ENCODE data around the gene DHRS3. TPM values are rescaled to one million over a fixed set of nuclear protein-coding genes. Genes with fewer than 3 reads are reported as not detected.
"Not testable (repeated sequence)": the region's sequence is repeated elsewhere in the genome, so short reads cannot be mapped to it uniquely, and the experiment has no call there.

DHRS3 gene
- total RNA-seq, 1 donor from 2014 or later = 44.8 TPM

DNA sequence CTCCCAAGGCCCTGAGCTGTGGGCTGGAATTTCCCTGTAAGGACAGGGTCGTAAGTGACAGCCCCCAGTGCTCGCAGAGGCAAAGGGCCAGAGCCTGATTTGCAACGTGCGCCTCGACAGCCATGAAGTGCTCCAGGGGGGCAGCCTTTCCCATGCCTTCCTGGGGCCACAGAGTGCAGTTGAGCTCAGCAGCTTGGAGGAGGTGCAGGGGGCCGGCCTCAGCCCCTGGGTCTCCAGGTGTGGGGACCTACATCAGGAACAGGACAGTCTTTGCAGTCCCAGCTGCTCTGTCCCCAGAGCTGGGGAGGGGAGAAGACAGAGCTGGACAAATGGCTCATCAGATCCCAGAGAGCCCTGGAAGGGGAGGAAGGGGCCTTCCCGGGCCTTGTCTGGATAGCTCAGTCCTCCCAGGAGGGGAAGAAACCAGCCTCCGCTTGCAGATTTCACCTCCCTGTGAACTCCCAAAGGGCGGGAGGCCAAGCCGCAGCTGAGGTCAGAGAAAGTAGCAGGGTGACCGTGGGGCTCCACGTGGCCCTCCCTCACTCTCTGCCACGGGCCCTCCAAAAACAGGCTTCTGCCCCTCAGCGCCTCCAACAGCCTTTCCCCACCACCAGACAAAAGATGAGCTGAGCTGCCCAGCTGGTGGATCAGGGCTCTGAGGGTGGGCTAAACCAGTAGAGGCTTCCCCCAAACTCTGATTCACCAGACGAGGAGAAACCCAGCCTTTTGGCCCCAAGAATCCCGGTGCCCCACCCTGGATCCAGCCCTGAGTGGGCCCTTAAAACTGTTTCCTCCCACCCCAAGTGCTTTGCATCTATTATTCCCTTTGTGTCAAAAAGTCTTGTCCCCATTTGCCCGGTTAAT is 76.5 kb downstream of the DHRS3 start:
- intact Hi-C loops (cut with micrococcal nuclease) = no loop called here

DNA sequence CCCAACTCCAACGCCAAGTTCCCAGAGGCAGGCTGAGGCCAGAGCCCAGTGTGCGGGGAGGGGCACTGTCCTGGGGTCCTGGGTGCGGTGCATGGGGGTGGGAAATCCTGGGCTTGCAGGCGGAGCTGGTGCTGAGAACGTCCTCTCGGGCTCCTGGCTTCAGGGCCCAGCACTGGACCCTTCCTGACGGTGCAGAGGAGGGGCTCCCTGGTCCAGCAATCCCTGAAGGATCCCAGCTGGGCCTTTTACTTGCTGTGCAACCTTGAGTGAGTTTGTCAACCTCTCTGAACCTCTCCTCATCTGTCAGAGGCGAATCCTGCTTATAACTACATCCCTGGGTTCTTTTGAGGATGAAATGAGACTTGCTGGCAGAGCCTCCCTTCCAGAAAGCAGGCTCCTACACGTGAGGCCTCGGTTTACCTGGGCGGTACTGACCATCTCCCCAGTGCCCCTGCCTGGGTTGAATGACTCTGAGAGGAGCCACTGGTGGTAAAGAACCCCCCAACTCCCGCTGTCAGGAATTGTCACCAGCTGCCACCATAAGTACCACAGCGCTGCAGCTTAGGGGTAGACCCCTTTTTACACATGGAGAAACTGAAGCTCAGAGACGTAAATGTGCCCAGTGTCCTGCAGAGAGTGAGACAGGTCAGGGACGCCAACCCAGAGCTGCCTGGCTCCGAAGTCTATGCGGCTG is 77.3 kb downstream of the DHRS3 start:
- intact Hi-C loops (cut with micrococcal nuclease) = no loop called here

DNA sequence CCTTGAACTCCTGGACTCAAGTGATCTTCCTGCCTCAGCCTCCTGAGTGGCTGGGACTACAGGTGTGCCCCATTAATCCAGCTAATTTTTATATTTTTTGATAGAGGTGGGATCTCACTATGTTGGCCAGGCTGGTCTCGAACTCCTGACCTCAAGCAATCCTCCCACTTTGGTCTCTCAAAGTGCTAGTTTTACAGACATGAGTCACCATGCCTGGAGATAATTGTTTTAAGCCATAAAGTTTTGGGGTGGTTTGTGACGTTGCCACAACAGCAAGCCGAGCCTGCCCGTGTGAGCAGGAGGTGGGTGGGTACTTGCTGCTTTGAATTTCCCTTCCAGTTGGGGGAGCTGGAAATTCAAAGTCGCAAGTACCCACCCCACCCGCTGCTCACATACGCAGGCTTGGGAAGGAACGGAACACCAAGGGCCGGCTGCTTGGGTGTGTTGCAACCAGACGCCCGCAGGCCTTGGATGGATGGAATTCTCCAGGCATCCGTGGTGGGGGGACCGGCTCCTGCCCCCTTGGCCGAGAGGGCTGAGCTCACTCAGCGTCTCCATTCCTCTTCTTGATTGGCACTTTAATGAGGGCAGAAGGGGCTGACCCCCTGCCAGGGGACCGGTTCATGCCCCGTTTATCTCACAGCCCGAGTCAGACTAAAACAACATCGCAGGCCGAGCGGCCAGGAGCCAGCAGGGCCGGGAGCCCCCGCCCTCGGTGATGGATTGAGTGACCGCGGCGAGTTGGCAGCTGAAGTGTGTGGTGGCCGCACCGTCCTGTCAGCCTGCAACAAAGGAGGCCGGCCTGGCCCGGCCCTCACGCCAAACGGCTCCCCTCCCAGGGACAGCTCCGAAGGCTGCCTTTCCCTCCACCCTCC is 78.1 kb downstream of the DHRS3 start:
- intact Hi-C loops (cut with micrococcal nuclease) = no loop called here

DNA sequence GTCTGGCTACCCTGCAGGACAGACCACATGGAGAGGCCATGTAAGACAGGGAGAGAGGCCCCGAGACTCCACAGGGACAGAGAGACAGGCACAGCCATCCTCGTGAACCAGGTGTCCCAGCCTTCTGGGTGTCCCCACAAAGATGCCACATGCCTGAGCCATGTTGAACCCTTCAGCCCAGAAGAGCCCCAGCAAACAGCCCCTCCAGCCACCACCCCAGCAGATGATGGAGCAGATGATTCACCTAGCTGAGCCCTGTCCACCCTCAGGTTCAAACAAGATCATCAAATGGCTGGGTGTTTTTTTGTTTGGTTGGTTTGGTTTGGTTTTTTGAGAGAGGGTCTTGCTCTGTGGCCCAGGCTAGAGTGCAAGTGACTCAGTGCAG is 78.7 kb downstream of the DHRS3 start:
- intact Hi-C loops (cut with micrococcal nuclease) = no loop called here

DNA sequence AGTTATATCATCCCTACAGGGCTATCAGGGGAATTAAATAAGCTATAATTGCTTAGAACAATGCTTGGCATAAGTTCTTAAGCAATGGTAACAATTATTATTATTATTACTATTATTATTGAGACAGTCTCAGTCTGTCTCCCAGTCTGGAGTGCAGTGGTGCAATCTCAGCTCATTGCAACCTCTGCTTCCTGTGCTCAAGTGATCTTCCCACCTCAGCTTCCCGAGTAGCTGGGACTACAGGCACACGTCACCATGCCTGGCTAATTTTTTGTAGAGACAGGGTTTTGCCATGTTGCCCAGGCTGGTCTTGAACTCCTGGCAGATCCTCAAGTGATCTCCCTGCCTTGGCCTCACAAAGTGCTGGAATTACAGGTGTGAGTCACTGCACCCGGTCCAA is 79.5 kb downstream of the DHRS3 start:
- intact Hi-C loops (cut with micrococcal nuclease) = not testable (repeated sequence)

DNA sequence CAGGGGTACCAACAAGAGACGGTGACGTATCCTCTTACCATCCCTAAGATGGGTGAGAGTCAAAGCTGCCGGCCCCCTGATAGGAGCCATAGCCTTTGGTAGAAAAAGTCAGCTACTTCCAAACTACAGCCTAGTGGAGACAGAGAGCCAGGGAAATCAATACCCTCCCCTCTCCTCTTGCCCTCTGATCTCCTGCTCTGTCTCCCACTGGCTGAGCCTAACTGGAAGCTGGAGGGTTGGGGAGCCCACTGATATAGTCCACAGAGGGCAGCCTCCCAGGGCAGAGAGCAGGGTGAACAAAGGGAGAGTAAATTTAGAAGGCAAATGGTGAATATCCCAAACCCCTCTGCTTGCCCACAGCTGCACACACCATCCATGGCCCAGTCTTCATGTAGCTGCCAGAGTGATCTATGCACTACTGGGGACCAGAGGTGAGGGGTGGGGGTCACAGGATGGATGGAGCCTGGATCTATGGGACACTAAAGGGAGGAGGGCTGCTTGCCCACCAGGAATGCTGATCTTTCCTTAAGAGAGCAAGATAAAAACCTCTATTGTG is 80.0 kb downstream of the DHRS3 start:
- intact Hi-C loops (cut with micrococcal nuclease) = no loop called here

DNA sequence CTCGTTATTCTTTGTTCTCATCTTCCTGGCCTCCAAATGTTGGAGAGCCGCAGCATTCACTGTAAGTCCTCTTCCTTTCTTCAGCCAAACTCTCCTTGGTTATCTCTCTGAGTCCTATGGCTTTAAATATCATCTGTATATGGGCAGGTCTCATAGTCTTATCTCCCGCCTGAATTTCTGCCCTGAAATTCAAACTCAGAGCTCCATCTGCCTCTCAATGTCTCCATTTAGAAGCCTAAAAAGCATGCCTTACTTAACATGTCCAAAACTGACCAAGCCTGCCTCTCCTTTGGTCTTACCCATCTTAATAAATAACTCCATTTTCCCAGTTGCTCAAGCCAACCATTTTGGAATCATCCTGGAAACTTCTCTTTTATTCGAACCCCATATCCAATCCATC is 80.7 kb downstream of the DHRS3 start:
- intact Hi-C loops (cut with micrococcal nuclease) = no loop called here

DNA sequence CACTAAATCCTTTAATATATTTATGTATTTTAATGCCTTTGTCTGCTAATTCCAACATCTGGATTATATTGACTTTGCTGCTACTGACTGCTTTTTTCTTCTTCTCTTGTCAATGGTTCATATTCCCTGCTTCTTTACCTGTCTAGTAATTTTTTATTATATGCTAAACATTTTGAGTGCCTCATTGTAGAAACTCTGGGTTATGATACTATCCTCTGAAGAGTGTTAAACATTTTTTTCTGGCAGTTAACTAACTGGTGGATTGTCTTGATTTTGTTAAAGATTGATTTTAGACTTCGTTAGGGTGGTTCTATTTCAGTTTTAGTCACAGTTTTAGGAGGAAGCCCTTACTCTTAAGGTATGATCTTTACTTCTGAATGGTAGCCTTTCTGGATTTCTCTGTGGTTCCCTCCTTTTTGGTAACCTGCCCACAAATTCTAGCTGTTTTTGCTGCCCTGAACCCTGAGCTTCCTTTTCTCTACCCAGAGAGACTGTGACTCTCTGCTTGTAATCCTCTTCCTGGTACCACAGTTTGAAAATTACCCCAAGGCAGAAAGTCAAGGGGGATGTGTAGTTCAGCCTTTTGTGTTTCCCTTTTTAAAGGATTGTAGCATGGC is 81.9 kb downstream of the DHRS3 start:
- intact Hi-C loops (cut with micrococcal nuclease) = no loop called here

DNA sequence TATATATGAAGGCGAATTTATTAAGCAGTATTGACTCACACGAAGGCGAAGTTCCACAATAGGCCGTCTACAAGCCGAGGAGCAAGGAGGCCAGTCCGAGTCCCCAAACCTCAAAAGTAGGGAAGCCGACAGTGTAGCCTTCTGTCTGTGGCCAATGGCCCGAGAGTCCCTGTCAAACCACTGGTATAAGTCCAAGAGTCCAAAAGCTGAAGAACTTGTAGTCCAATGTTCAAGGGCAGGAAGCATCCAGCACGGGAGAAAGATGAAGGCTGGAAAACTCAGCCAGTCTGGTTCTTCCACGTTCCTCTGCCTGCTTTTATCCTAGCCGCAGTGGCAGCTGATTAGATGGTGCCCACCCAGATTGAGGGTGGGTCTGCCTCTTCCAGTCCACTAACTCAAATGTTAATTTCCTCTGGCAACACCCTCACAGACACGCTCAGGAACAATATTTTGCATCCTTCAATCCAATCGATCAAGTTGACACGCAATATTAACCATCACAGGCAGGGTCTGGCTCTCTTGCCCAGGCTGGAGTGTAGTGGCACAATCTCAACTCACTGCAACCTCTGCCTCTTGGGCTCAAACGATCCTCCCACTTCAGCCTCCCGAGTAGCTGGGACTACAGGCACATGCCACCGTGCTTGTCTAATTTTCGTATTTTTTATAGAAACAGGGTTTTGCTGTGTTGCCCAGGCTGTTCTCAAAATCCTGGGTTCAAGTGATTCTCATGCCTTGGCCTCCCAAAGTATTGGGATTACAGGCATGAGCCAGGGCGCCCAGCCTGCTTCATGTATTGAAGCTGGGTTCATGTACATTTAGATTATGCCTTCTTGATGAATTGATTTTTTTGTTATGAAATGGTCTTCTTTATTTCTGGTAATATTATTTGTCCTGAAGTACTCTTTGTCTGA is 85.3 kb downstream of the DHRS3 start:
- intact Hi-C loops (cut with micrococcal nuclease) = no loop called here

DNA sequence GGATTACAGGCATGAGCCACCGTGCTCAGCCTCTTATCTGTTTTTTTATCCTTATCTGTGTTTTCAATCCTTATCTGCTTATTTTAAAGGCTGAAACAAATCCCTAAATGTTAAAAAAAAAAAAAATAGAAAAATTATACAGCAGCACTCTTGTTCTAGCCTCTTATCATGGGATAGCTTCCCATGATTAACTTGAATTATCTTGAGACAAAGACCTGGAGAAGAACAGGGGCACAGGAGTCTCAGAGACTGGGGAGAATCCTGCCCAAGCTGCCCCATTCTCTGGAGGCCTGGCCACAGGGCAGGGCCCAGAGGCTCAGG is 86.9 kb downstream of the DHRS3 start:
- intact Hi-C loops (cut with micrococcal nuclease) = no loop called here

DNA sequence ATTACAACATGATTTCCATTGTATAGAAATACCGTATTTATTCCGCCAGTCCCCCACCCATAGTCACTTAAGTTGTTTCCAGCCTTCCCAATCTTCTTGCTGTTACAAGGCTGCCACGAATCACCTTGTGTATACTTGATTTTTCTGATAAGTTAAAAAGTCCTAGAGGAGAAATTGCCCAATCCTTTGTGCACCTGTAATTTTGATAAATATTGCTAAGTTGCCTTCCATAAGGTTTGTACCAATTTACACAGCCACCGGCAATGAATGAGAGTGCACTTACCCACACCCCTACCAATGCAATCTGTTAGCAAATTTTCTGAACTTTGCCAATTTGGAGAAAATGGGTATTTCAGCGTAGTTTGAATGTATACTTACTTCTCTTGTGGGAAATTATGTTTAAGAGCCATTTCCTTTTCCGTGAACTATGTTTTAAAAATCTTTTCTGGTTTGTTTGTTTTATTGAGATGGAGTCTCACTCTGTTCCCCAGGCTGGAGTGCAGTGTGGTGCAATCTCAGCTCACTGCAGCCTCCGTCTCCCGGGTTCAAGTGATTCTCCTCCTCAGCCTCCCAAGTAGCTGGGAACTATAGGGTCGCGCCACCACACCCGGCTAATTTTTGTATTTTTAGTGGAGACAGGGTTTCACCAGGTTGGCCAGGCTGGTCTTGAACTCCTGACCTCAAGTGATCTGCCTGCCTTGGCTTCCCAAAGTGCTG is 87.4 kb downstream of the DHRS3 start:
- intact Hi-C loops (cut with micrococcal nuclease) = no loop called here

DNA sequence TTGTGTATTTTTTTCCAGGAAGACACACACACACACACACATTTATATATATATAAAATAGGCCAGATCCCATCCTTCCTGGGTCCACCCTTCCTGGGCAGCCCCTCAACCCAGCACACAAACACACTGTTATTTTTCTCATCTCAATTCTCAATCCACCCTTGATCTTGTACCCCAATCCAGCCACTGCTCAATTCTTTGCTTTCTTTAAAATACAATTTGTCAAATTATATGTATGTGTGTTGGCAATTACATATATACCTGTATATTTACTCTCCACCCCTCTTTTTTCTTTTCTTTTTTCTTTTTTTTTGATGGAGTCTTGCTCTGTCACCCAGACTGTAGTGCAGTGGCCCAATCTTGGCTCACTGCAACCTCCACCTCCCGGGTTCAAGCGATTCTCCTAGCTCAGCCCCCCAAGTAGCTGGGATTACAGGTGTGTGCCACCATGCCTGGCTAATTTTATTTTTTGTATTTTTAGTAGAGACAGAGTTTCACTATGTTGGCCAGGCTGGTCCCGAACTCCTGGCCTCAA is 88.3 kb downstream of the DHRS3 start:
- intact Hi-C loops (cut with micrococcal nuclease) = no loop called here

DNA sequence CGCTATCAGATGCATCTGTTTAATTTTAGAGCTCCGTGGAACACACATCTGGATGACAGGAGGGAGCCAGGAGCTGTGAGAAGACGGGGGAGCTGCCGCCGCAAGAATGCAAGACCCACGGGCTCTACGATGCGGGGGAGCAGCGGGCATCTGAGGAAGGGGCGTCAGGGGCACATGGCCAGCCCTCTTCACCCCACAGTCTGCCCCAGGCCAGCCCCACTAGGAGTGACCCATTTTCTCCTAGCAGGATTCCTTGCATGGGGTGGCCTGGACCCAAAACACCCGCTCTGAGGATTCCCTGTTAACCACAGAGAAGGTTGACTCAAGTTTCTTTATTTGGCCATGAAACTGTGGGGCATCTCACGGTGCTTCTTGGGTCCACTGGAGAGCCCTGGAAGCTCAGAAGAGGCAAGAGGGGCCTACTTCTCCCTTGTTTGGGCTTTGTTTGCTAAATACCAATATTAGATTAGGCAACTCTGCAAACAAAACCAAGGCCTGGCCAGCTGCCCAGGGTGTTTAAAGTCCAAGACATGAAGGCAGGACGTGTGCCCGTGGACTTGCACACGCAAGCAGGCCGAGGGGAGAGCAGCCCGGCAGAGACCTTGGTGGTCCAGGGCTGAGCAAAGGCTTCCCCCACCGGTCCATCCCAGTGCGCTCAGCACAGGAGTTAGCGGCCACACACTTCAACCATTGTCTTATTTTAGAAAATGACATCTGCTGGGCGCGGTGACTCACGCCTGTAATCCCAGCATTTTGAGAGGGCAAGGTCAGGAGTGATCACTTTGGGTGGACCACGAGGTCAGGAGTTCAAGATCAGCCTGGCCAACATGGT is 89.8 kb downstream of the DHRS3 start:
- intact Hi-C loops (cut with micrococcal nuclease) = no loop called here

DNA sequence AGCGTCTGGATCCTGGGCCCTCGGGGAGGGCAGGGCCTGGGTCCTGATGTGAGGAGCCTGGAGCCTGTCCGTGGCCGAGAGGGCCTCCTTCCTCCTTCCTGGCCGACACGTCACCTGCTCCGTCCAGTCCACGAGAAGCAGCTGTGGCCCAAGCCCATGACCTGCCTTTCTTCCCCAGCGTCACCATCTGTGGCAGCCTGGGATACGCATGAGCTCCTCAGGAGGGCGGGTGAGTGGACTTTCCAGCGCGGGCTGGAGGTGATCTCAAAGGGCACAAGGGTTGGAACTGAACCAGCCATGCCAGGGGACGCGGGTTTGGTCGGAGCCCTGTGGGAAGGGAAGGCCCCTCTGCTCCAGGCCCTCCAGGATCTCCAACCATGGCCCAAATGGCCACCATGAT is 90.4 kb downstream of the DHRS3 start:
- intact Hi-C loops (cut with micrococcal nuclease) = no loop called here

DNA sequence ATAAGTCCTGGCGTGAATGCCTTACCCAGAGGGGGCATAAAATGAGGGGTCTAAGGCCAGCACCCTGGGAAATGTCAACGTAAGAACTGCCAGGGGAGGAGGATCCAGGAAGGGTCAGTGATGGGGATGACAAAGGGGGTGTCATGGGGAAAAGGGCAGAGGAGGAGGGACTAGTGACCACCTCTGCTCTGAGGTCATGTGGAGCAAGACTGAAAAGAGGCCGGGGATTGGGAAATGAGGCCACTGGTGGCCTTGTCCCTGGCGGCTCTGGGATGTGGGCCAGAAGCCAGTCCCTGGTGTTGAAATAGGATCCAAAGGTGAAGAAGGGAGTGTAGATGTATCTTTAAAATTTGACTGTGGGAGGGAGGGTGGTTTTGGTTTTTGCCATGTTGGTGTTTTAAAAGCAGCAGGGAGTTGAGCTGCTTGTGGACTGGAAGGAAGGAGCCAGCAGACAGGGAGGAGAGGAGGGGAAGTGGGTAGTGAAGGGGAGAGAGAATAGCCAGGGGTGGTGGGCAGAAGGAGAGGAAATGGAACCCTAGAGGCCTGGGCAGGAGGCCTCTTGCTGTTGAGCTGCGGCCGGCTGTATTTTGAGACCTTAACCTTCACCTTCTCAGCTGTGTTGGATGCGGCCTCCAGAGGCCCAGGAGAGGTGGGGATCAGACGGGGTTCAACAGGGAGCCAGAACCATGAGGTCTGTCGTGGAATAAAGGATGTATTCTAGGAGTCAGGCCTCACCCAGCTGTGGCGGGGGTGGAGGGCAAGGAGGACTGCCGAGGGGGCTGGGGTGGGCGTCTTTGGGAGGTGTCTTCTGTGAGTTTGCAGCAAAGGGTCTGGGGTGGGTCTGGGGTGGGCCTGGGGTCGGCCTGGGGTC is 92.5 kb downstream of the DHRS3 start:
- intact Hi-C loops (cut with micrococcal nuclease) = no loop called here

DNA sequence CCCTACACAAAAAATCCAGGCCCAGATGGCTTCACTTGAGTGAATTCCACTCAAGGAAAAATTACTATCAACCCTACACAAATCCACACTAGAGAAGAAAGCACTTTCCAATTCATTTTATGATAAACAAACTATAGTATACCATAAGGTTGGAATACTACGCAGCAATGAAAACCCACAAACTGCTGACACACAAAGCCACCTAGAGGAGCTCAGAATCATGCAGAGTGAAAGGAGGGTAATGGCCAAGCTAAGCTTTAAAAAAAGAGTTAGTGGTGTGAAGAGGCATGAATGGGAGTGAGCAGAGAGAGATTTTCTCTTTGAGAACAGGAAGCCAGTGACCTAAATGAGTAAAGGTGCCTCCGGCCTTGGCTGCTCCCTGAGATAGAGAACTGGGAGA is 93.7 kb downstream of the DHRS3 start:
- intact Hi-C loops (cut with micrococcal nuclease) = no loop called here

DNA sequence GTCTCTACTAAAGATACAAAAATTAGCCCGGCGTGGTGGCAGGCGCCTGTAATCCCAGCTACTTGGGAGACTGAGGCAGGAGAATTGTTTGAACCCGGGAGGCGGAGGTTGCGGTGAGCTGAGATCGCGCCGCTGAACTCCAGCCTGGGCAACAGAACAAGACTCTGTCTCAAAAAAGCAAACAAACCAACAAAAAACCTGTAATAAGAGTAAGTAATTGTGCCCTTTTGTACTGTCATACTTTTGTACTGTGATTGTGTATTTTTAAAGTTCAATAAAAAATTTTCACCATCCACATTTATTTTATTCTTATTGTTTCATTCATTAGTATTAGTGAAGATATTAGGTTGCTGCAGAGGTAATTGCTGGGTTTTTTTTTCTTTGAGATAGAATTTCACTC is 95.2 kb downstream of the DHRS3 start:
- intact Hi-C loops (cut with micrococcal nuclease) = not testable (repeated sequence)

Measured in T-helper 2 cell treated with Interferon-gamma antibody and Interleukin-4, amounts not matched to agents 100 ng/mL and 5 ng/mL, for 36 hours (primary cell).